ENCODE data around the gene ATRAID.
A peak's percentile ranks its signal among the peaks of the same experiment; 100 is the strongest.

Gene ATRAID

GRCh38 chr2:27220091-27220490 is 8.2 kb downstream of the ATRAID start:
- DNase-seq: no peak

- DNase-seq: no peak
Observed at GRCh38 chr2:27221166-27221565, 9.3 kb downstream of the ATRAID start.

- DNase-seq: no peak
Observed at GRCh38 chr2:27222407-27222806, 10.6 kb downstream of the ATRAID start.

DNA sequence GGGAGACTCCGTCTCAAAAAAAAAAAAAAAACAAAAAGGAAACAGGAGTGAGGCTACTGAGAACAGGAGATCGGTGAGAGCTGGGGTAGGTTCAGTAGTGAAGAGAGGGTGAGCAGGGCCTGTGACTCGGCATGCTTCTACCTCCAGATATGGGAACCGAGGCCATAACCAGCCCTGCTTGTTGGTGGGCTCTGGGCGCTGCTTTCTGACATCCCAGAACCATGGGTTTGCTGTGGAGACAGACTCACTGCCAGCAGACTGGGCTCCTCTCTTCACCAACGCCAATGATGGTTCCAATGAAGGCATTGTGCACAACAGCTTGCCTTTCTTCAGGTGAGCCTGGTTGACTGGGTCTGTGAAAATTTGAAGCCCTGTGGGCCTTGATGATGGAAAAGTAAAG is 11.6 kb downstream of the ATRAID start:
- DNase-seq: no peak

- DNase-seq: no peak
Observed at GRCh38 chr2:27225526-27225925, 13.7 kb downstream of the ATRAID start.

- no peak for DNase-seq
Observed at GRCh38 chr2:27227501-27227900, 15.7 kb downstream of the ATRAID start.

DNA sequence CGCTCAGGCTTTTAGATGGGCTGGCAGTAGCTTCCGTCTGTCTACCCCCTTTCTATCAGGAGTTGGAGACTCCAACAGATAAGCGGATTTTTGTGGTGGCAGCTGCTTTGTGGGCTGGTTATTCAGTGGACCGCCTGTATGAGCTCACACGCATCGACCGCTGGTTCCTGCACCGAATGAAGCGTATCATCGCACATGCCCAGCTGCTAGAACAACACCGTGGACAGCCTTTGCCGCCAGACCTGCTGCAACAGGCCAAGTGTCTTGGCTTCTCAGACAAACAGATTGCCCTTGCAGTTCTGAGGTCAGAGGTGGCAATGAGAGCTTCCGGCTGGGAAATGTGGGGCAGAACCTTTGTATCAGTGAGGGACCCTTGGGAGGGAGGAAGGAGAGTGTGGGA is 20.1 kb downstream of the ATRAID start:
- DNase-seq: no peak

GRCh38 chr2:27233341-27233740 is 21.5 kb downstream of the ATRAID start:
- no peak for DNase-seq

GRCh38 chr2:27236136-27236535 is 24.3 kb downstream of the ATRAID start:
- DNase-seq: no peak

- DNase-seq: no peak
Observed at GRCh38 chr2:27236626-27237025, 24.8 kb downstream of the ATRAID start.

GRCh38 chr2:27237341-27237945 is 25.6 kb downstream of the ATRAID start:
- DNase-seq: no peak

- DNase-seq: no peak
Observed at GRCh38 chr2:27238976-27239375, 27.1 kb downstream of the ATRAID start.

DNA sequence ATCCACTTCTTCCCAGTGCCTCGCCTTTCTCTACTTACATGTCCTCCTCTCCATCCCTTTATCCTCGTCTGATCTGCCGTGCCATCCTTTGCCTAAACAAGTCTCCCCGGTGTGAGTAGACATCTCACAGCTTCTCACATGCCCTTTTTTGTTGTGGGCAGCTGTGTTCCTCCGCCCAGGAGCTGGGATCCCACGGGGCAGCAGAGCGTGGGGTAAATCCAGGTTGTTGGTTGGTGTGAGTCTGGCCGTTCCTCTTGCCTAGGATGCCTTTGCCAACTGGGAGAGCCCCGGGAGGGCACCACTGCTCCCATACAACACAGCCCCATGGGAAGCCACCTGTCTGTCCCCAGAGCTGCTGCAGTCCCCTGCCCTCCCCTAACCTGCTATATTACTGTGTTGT is 28.6 kb downstream of the ATRAID start:
- no peak for DNase-seq

DNA sequence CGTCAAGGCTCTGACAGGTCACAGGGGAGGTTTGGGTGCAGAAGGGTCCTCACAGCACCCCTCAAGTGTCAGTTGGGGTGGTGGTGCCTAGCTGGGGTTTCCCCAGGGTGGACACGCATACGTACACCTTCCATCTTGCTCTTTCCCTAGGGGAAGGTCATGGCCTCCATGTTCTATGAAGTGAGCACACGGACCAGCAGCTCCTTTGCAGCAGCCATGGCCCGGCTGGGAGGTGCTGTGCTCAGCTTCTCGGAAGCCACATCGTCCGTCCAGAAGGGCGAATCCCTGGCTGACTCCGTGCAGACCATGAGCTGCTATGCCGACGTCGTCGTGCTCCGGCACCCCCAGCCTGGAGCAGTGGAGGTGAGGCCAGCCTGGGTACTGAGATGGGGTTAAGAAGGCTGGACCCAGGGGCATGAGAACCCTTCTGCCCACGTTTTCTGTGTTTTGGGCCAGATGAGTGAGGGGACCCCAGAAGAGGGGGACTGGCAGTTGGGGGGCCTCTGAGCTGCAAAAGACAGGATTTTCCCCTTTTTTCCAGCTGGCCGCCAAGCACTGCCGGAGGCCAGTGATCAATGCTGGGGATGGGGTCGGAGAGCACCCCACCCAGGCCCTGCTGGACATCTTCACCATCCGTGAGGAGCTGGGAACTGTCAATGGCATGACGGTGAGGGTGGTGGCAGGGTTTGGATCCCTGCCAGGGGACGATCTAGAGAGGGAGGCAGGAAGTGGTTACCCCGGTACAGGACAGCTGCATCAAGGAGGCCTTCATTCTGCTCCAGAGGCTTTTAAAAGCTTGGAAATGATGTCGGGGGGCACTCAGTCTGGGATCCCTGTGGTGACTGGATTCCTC is 30.1 kb downstream of the ATRAID start:
- DNase-seq: peak; percentile 14

DNA sequence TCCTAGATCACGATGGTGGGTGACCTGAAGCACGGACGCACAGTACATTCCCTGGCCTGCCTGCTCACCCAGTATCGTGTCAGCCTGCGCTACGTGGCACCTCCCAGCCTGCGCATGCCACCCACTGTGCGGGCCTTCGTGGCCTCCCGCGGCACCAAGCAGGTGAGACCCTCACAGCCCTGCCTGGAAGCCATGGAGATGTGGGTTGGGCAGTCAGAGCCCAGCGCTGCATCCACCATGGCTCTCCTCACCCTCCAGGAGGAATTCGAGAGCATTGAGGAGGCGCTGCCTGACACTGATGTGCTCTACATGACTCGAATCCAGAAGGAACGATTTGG is 30.7 kb downstream of the ATRAID start:
- DNase-seq: no peak

- DNase-seq: no peak
Observed at GRCh38 chr2:27243391-27244130, 31.7 kb downstream of the ATRAID start.

DNA sequence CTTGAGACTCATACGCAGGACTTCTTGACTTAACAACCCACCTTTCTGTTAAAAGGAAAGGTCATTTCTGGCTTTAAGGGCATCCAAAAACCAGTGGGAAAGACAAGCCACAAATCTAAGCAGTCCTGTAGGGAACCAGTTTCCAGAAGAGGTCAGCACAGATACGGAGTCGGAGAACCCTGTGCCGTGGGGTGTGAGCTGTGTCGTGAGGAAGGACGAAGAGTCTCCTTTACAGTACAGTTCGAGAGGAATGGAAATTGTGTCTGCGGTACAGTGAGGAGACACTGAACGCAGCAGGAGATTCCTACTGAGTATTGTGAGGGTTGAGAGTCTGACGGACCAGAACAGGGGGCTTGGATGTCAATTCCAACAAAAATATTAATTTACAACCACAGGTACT is 33.3 kb downstream of the ATRAID start:
- no peak for DNase-seq

GRCh38 chr2:27245626-27246025 is 33.8 kb downstream of the ATRAID start:
- DNase-seq: no peak

DNA sequence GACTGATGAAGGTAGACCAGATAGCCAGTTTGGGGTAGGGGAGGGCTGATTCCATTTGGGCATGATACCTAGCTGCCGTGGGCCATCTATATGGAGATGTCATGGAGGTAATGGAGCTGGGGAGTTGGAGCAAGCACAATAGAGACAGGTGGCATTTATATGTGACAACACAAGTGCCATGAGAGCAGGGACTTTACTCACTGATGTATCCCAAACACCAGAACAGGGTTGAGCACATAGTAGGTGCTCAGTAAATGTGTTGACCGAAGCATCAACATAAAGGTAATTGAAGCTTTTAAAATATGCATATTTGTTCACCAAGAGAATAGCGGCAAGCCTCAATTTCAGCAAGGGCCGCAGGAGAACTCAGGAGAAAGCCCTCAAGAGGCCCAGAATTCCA is 36.1 kb downstream of the ATRAID start:
- DNase-seq: no peak

DNA sequence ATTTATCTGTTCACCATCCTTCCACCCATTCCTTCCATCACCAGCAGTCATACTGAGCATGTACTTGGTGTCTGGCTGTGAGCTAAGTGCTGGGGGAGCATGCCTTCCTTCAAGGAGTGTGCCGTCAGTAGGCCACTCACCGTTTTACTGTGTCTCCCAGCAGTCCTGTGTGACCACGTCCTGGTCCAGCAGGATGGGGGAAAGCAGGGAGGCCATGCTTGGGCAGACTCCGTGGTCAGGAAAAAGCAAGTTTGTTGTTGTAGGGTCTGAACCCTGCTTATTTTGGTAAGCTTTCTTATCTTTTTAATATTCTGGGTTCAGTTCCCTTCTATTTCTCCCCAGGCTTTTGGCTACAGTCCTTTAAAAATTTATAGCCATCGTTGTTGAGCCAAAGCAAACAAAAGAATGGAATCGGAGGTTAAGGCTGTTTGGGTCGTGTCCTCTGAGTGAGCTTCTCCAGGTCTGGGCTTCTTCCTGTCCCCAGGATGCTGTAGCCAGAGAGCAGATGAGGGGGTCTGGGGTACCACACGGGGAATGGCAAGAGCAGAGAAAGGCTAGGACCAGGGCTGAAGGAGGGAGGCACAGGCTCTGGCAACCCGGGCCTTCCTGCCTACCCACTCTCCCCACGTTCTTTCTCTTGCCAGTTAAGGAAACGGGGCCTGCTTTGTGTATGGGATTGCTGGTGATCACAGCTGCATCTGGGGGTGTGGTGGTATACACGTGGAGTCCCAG is 37.5 kb downstream of the ATRAID start:
- no peak for DNase-seq

- peak; percentile 45 for DNase-seq
Observed at GRCh38 chr2:27249891-27250651, 38.2 kb downstream of the ATRAID start.

- no peak for DNase-seq
Observed at GRCh38 chr2:27250652-27251379, 39.0 kb downstream of the ATRAID start.
